ENCODE results near the gene TMIGD1. TPM values are rescaled to one million over a fixed set of nuclear protein-coding genes. Genes with fewer than 3 reads are reported as not detected.
A peak's percentile ranks its signal among the peaks of the same experiment; 100 is the strongest.

The TMIGD1 gene
- total RNA-seq, 1 experiment from 2014 or later: not detected

GRCh38 chr17:30341703-30342249 is 7.9 kb upstream of the TMIGD1 start:
- DNase-seq (ENCODE audit: low read depth, low spot score): peak; percentile 77
- in situ Hi-C loops (cut with HindIII; ENCODE audit: low pct_unique_long_range_greater_than_20kb, low sequenced_read_pairs): no loop called here

- in situ Hi-C loops (cut with HindIII; ENCODE audit: low pct_unique_long_range_greater_than_20kb, low sequenced_read_pairs): no loop called here
- DNase-seq (ENCODE audit: low read depth, low spot score): no peak
Observed at GRCh38 chr17:30340801-30341356, 7.0 kb upstream of the TMIGD1 start.

- no peak for DNase-seq (ENCODE audit: low read depth, low spot score)
- in situ Hi-C loops (cut with HindIII; ENCODE audit: low pct_unique_long_range_greater_than_20kb, low sequenced_read_pairs): no loop called here
Observed at GRCh38 chr17:30339086-30339485, 5.2 kb upstream of the TMIGD1 start.

GRCh38 chr17:30337393-30337999 is 3.6 kb upstream of the TMIGD1 start:
- in situ Hi-C loops (cut with HindIII; ENCODE audit: low pct_unique_long_range_greater_than_20kb, low sequenced_read_pairs): no loop called here
- DNase-seq (ENCODE audit: low read depth, low spot score): no peak

GRCh38 chr17:30336369-30337171 is 2.7 kb upstream of the TMIGD1 start:
- in situ Hi-C loops (cut with HindIII; ENCODE audit: low pct_unique_long_range_greater_than_20kb, low sequenced_read_pairs): no loop called here
- peak; percentile 86 for DNase-seq (ENCODE audit: low read depth, low spot score)

GRCh38 chr17:30334421-30334820 is 564 bp upstream of the TMIGD1 start:
- in situ Hi-C loops (cut with HindIII; ENCODE audit: low pct_unique_long_range_greater_than_20kb, low sequenced_read_pairs): no loop called here
- no peak for DNase-seq (ENCODE audit: low read depth, low spot score)

- in situ Hi-C loops (cut with HindIII; ENCODE audit: low pct_unique_long_range_greater_than_20kb, low sequenced_read_pairs): no loop called here
- no peak for DNase-seq (ENCODE audit: low read depth, low spot score)
Observed at GRCh38 chr17:30332057-30332542, 1.8 kb downstream of the TMIGD1 start.

- in situ Hi-C loops (cut with HindIII; ENCODE audit: low pct_unique_long_range_greater_than_20kb, low sequenced_read_pairs): no loop called here
- no peak for DNase-seq (ENCODE audit: low read depth, low spot score)
Observed at GRCh38 chr17:30326809-30327208, 7.0 kb downstream of the TMIGD1 start.

GRCh38 chr17:30324723-30325122 is 9.1 kb downstream of the TMIGD1 start:
- in situ Hi-C loops (cut with HindIII; ENCODE audit: low pct_unique_long_range_greater_than_20kb, low sequenced_read_pairs): no loop called here
- no peak for DNase-seq (ENCODE audit: low read depth, low spot score)

- in situ Hi-C loops (cut with HindIII; ENCODE audit: low pct_unique_long_range_greater_than_20kb, low sequenced_read_pairs): no loop called here
- no peak for DNase-seq (ENCODE audit: low read depth, low spot score)
Observed at GRCh38 chr17:30323895-30324319, 9.9 kb downstream of the TMIGD1 start.

GRCh38 chr17:30323262-30323894 is 10.5 kb downstream of the TMIGD1 start:
- in situ Hi-C loops (cut with HindIII; ENCODE audit: low pct_unique_long_range_greater_than_20kb, low sequenced_read_pairs): no loop called here
- no peak for DNase-seq (ENCODE audit: low read depth, low spot score)

- in situ Hi-C loops (cut with HindIII; ENCODE audit: low pct_unique_long_range_greater_than_20kb, low sequenced_read_pairs): no loop called here
Observed at GRCh38 chr17:30321314-30321713, 12.5 kb downstream of the TMIGD1 start.

GRCh38 chr17:30318155-30318554 is 15.7 kb downstream of the TMIGD1 start:
- DNase-seq (ENCODE audit: low read depth, low spot score): no peak
- in situ Hi-C loops (cut with HindIII; ENCODE audit: low pct_unique_long_range_greater_than_20kb, low sequenced_read_pairs): no loop called here

More at GRCh38 chr17:30321314-30321713, 12.5 kb downstream of the TMIGD1 start:
- DNase-seq (ENCODE audit: low read depth, low spot score): no peak

GRCh38 chr17:30316736-30317135 is 17.1 kb downstream of the TMIGD1 start:
- in situ Hi-C loops (cut with HindIII; ENCODE audit: low pct_unique_long_range_greater_than_20kb, low sequenced_read_pairs): no loop called here
- no peak for DNase-seq (ENCODE audit: low read depth, low spot score)

GRCh38 chr17:30315106-30315505 is 18.8 kb downstream of the TMIGD1 start:
- in situ Hi-C loops (cut with HindIII; ENCODE audit: low pct_unique_long_range_greater_than_20kb, low sequenced_read_pairs): no loop called here
- no peak for DNase-seq (ENCODE audit: low read depth, low spot score)

GRCh38 chr17:30314474-30314873 is 19.4 kb downstream of the TMIGD1 start:
- in situ Hi-C loops (cut with HindIII; ENCODE audit: low pct_unique_long_range_greater_than_20kb, low sequenced_read_pairs): no loop called here
- no peak for DNase-seq (ENCODE audit: low read depth, low spot score)

- DNase-seq (ENCODE audit: low read depth, low spot score): no peak
- in situ Hi-C loops (cut with HindIII; ENCODE audit: low pct_unique_long_range_greater_than_20kb, low sequenced_read_pairs): no loop called here
Observed at GRCh38 chr17:30312226-30312625, 21.6 kb downstream of the TMIGD1 start.

GRCh38 chr17:30310562-30310961 is 23.3 kb downstream of the TMIGD1 start:
- in situ Hi-C loops (cut with HindIII; ENCODE audit: low pct_unique_long_range_greater_than_20kb, low sequenced_read_pairs): no loop called here
- no peak for DNase-seq (ENCODE audit: low read depth, low spot score)

Data from SK-MEL-5 (cell line).